Measurements from ENCODE around the gene KIAA1671. TPM values are rescaled to one million over a fixed set of nuclear protein-coding genes. Genes with fewer than 3 reads are reported as not detected.

KIAA1671 gene
- total RNA-seq, 4 donors from 2014 or later = 14.2 to 34.2 (median 22.6) TPM

- H3K4me3 ChIP-seq = no peak overlapping the region
- H3K27ac ChIP-seq (replicated peaks in 1 of 4) = no peak overlapping the region
- no peaks in the 10 kb centered on the region for H3K27me3 ChIP-seq
- H3K36me3 ChIP-seq = peaks cover 0 to 2% (median 0%) of the 10 kb centered on the region in 4 donors
- no peaks in the 10 kb centered on the region for H3K4me1 ChIP-seq
- intact Hi-C loops (cut with DNase I) = loop anchor here (5.0 kb wide), 1 partner anchor 122 kb away; no protein-coding TSS in a partner anchor
- no peak for DNase-seq (ENCODE audit: extremely low spot score)
- no peak for TF ChIP-seq CTCF (IDR thresholded peaks at IDR 0.05)
- TF ChIP-seq POLR2AphosphoS5 (IDR thresholded peaks at IDR 0.05) = no peak
- TF ChIP-seq POLR2A (IDR thresholded peaks at IDR 0.05; ENCODE audit: low read depth) = no peak
- TF ChIP-seq EP300 (IDR thresholded peaks at IDR 0.05) = no peak
- H3K9me3 ChIP-seq = no peaks in the 10 kb centered on the region
- 91% methylated on average over 5 of the region's 5 CpGs for whole genome bisulfite sequencing
Observed at GRCh38 chr22:25059438-25059837, 106.9 kb downstream of the KIAA1671 start.

- no peak overlapping the region for H3K4me3 ChIP-seq
- no peaks in the 10 kb centered on the region for H3K9me3 ChIP-seq
- intact Hi-C loops (cut with DNase I) = no loop called here
- no peak overlapping the region for H3K27ac ChIP-seq (replicated peaks in 1 of 4)
- 79% methylated on average over 10 of the region's 10 CpGs for WGBS
- H3K4me1 ChIP-seq = peaks cover 0 to 5% (median 0%) of the 10 kb centered on the region in 4 donors
- no peak for DNase-seq (ENCODE audit: extremely low spot score)
- H3K36me3 ChIP-seq = peaks cover 0 to 3% (median 0%) of the 10 kb centered on the region in 4 donors
- TF ChIP-seq POLR2A (IDR thresholded peaks at IDR 0.05; ENCODE audit: low read depth) = no peak
- TF ChIP-seq CTCF (IDR thresholded peaks at IDR 0.05) = peak in 1 of 3 experiments; percentile 40
- no peak for TF ChIP-seq POLR2AphosphoS5 (IDR thresholded peaks at IDR 0.05)
- no peak for TF ChIP-seq EP300 (IDR thresholded peaks at IDR 0.05)
- no peaks in the 10 kb centered on the region for H3K27me3 ChIP-seq
Observed at GRCh38 chr22:25060522-25061071, 108.1 kb downstream of the KIAA1671 start.

GRCh38 chr22:25061134-25061533, 108.6 kb downstream of the KIAA1671 start:
- intact Hi-C loops (cut with DNase I) = no loop called here
- H3K36me3 ChIP-seq = peaks cover 0 to 3% (median 0%) of the 10 kb centered on the region in 4 donors
- no peak overlapping the region for H3K27ac ChIP-seq (replicated peaks in 1 of 4)
- TF ChIP-seq CTCF (IDR thresholded peaks at IDR 0.05) (no peak), POLR2AphosphoS5 (IDR thresholded peaks at IDR 0.05) (no peak), POLR2A (IDR thresholded peaks at IDR 0.05; ENCODE audit: low read depth) (no peak), EP300 (IDR thresholded peaks at IDR 0.05) (no peak)
- no peaks in the 10 kb centered on the region for H3K9me3 ChIP-seq
- peaks cover 0 to 5% (median 0%) of the 10 kb centered on the region in 4 donors for H3K4me1 ChIP-seq
- H3K4me3 ChIP-seq = no peak overlapping the region
- no peak for DNase-seq (ENCODE audit: extremely low spot score)
- H3K27me3 ChIP-seq = no peaks in the 10 kb centered on the region
- 97% methylated on average over 5 of the region's 5 CpGs for WGBS

GRCh38 chr22:25061605-25062376, 109.3 kb downstream of the KIAA1671 start:
- Histone ChIP-seq H3K27ac (replicated peaks in 1 of 4) (no peak overlapping the region), H3K36me3 (peaks cover 0 to 3% (median 0%) of the 10 kb centered on the region in 4 donors), H3K4me3 (no peak overlapping the region), H3K27me3 (no peaks in the 10 kb centered on the region), H3K9me3 (no peaks in the 10 kb centered on the region), H3K4me1 (peaks cover 0 to 5% (median under 1%) of the 10 kb centered on the region in 4 donors)
- WGBS = 86% methylated on average over 8 of the region's 8 CpGs
- DNase-seq (ENCODE audit: extremely low spot score) = no peak
- no peak for TF ChIP-seq CTCF (IDR thresholded peaks at IDR 0.05)
- TF ChIP-seq POLR2AphosphoS5 (IDR thresholded peaks at IDR 0.05) = no peak
- TF ChIP-seq POLR2A (IDR thresholded peaks at IDR 0.05; ENCODE audit: low read depth) = no peak
- no peak for TF ChIP-seq EP300 (IDR thresholded peaks at IDR 0.05)
- intact Hi-C loops (cut with DNase I) = no loop called here

All from esophagus muscularis mucosa (tissue), 4 donors.